ENCODE data around the gene NETO2. TPM values are rescaled to one million over a fixed set of nuclear protein-coding genes. Genes with fewer than 3 reads are reported as not detected.

The NETO2 gene
- total RNA-seq, 2 experiments from 2014 or later = 0.15 TPM; not detected in 1

DNA sequence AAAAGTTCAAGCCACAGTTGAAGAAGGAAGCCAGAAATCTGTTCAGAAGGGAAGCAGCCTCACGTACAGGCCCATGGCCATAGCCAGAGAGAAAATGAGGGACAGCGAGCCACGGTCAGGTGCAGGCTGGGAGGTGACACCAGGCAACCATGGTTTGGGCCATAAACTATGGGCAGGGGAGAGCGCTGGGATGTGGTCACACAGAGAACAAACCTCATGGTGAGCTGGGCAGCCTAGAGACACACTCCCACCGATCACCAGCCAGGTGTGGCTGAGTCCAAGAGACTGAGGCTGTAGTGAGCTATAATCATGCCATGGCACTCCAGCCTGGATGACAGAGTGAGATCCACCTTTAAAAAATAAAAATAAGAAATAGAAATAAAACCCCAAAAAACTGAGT, 76.5 kb downstream of the NETO2 start:
- intact Hi-C loops (cut with micrococcal nuclease; ENCODE audit: unreplicated experiment) = no loop called here
- Histone ChIP-seq H3K36me3 (ENCODE audit: insufficient read depth, low read length) (no peaks in the 10 kb centered on the region), H3K27ac (ENCODE audit: low read depth, low read length, poor library complexity, severe bottlenecking) (no peak overlapping the region), H3K4me2 (ENCODE audit: low read length) (no peak overlapping the region), H3K79me2 (ENCODE audit: insufficient read depth, low read depth, low read length) (no peaks in the 10 kb centered on the region), H2AFZ (ENCODE audit: low read length) (no peak overlapping the region), H4K20me1 (ENCODE audit: insufficient read depth, low read length) (no peaks in the 10 kb centered on the region), H3K9me3 (ENCODE audit: low read length) (no peaks in the 10 kb centered on the region), H3K4me3 (ENCODE audit: low read depth, low read length, poor library complexity, severe bottlenecking) (no peak overlapping the region), H3K4me1 (ENCODE audit: insufficient read depth, low read length, poor library complexity, severe bottlenecking) (no peaks in the 10 kb centered on the region), H3K9me2 (ENCODE audit: insufficient read depth, low read length) (no peaks in the 10 kb centered on the region)
- ChIA-PET CTCF (ENCODE audit: unreplicated experiment) (no interaction called here), POLR2A (no interaction called here)
- DNase-seq (ENCODE audit: low spot score) = no peak
- BruUV-seq (replicated peaks) = no TSS peak
- TF ChIP-seq, protein P1, sequence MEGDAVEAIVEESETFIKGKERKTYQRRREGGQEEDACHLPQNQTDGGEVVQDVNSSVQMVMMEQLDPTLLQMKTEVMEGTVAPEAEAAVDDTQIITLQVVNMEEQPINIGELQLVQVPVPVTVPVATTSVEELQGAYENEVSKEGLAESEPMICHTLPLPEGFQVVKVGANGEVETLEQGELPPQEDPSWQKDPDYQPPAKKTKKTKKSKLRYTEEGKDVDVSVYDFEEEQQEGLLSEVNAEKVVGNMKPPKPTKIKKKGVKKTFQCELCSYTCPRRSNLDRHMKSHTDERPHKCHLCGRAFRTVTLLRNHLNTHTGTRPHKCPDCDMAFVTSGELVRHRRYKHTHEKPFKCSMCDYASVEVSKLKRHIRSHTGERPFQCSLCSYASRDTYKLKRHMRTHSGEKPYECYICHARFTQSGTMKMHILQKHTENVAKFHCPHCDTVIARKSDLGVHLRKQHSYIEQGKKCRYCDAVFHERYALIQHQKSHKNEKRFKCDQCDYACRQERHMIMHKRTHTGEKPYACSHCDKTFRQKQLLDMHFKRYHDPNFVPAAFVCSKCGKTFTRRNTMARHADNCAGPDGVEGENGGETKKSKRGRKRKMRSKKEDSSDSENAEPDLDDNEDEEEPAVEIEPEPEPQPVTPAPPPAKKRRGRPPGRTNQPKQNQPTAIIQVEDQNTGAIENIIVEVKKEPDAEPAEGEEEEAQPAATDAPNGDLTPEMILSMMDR (conservative IDR thresholded peaks at IDR 0.05; ENCODE audit: low read length) = no peak
- TF ChIP-seq EZH2phosphoT487 (IDR thresholded peaks at IDR 0.05; ENCODE audit: borderline replicate concordance, low read depth, low read length) = no peak

DNA sequence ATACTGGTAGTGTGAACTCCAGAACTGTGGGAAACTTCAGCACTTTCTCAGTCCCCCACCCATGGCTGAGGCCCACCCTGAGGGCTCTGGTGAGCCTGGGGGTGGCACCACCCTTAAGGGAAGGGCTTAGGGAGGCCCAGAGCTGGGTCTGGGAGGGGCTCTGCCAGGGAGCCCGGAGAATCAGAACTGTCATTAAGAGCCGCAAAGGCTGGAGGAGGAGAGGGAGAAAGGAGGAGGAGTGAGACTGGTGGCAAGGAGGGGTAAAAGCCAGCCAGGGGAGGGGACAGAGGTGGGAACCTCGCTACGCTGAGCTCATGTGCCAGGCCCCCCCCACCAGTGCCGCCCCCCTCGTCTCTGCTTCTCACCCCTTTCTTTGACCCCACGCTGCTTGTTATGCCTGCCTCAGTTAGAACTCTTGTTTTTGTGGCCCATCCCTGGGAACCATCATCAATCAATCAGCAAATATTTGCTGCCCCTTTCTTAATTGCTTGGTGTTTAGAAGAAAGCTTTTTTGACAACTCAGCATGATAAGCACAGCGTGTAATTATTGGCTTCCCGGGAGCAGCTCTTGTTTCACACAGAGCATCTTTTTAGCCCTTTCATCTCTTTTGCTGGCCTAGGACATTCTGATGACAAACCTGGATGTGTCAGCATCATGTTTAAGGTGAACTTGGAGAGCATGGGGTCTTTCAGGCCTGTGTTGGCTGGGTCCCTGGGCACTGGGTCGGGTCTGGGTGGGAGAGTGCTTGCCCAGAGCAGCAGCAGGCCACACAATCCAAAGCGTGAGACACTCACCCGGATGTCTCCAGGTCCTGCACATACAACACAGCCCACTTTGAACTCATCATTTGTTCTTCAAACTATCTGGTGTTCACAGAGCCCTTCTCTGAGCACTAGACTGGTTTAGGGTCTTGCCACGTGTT, 77.7 kb downstream of the NETO2 start:
- Histone ChIP-seq H2AFZ (ENCODE audit: low read length) (no peak overlapping the region), H3K4me2 (ENCODE audit: low read length) (no peak overlapping the region), H4K20me1 (ENCODE audit: insufficient read depth, low read length) (no peaks in the 10 kb centered on the region), H3K79me2 (ENCODE audit: insufficient read depth, low read depth, low read length) (no peaks in the 10 kb centered on the region), H3K36me3 (ENCODE audit: insufficient read depth, low read length) (no peaks in the 10 kb centered on the region), H3K9me2 (ENCODE audit: insufficient read depth, low read length) (no peaks in the 10 kb centered on the region), H3K27ac (ENCODE audit: low read depth, low read length, poor library complexity, severe bottlenecking) (no peak overlapping the region), H3K4me1 (ENCODE audit: insufficient read depth, low read length, poor library complexity, severe bottlenecking) (no peaks in the 10 kb centered on the region), H3K9me3 (ENCODE audit: low read length) (no peaks in the 10 kb centered on the region), H3K4me3 (ENCODE audit: low read depth, low read length, poor library complexity, severe bottlenecking) (no peak overlapping the region)
- DNase-seq (ENCODE audit: low spot score) = no peak
- no TSS peak for BruUV-seq (replicated peaks)
- TF ChIP-seq, protein P1 (conservative IDR thresholded peaks at IDR 0.05; ENCODE audit: low read length) = no peak
- no peak for TF ChIP-seq EZH2phosphoT487 (IDR thresholded peaks at IDR 0.05; ENCODE audit: borderline replicate concordance, low read depth, low read length)
- intact Hi-C loops (cut with micrococcal nuclease; ENCODE audit: unreplicated experiment) = no loop called here
- ChIA-PET CTCF (ENCODE audit: unreplicated experiment) (no interaction called here), POLR2A (interaction anchor here (0.6 kb wide), 1 partner anchor 1557 kb away, joined by 7 read pairs; no protein-coding TSS in a partner anchor)

DNA sequence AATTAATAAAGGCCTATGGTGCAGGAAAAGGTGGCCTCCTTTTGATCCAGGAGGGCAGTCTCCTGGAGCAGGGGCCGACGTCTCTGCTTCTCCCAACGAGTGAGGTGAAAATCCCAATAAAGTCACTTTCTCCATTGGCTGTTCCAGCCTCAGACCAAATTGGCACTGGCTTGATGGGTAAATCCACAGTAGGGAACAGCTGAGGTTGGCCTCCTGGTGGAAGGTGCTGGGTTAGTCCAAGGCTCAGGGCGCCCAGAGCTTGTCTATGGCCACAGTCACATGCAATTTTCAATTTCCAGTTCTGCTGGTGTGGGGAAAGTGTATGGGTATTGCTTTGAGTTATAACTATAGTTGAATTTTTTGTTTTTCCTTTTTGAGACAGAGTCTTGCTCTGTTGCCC, 79.0 kb downstream of the NETO2 start:
- CTCF ChIA-PET (ENCODE audit: unreplicated experiment) = no interaction called here
- no peak overlapping the region for H3K4me3 ChIP-seq (ENCODE audit: low read depth, low read length, poor library complexity, severe bottlenecking)
- POLR2A ChIA-PET = no interaction called here

More for the DNA sequence above, 79.0 kb downstream of the NETO2 start:
- H3K27ac ChIP-seq (ENCODE audit: low read depth, low read length, poor library complexity, severe bottlenecking) = no peak overlapping the region
- no TSS peak for BruUV-seq (replicated peaks)
- H3K9me3 ChIP-seq (ENCODE audit: low read length) = no peaks in the 10 kb centered on the region
- H3K9me2 ChIP-seq (ENCODE audit: insufficient read depth, low read length) = no peaks in the 10 kb centered on the region
- TF ChIP-seq, protein P1 (conservative IDR thresholded peaks at IDR 0.05; ENCODE audit: low read length) = no peak
- no peak for TF ChIP-seq EZH2phosphoT487 (IDR thresholded peaks at IDR 0.05; ENCODE audit: borderline replicate concordance, low read depth, low read length)
- DNase-seq (ENCODE audit: low spot score) = no peak
- no peaks in the 10 kb centered on the region for H3K4me1 ChIP-seq (ENCODE audit: insufficient read depth, low read length, poor library complexity, severe bottlenecking)
- no peaks in the 10 kb centered on the region for H4K20me1 ChIP-seq (ENCODE audit: insufficient read depth, low read length)
- no peaks in the 10 kb centered on the region for H3K79me2 ChIP-seq (ENCODE audit: insufficient read depth, low read depth, low read length)
- H3K4me2 ChIP-seq (ENCODE audit: low read length) = no peak overlapping the region
- no peak overlapping the region for H2AFZ ChIP-seq (ENCODE audit: low read length)
- no peaks in the 10 kb centered on the region for H3K36me3 ChIP-seq (ENCODE audit: insufficient read depth, low read length)
- intact Hi-C loops (cut with micrococcal nuclease; ENCODE audit: unreplicated experiment) = no loop called here

Data from OCI-LY7 (cell line).